GM21717 (cell line): ENCODE measurements around the gene SLC1A2.

Source experiments
- ATAC-seq: cut with Tn5 transposase; IDR thresholded peaks from one replicate; pipeline ENCODE4 v1.9.1; 2021; ENCODE audit warnings: mild to moderate bottlenecking, moderate library complexity; ENCODE audit not compliant: unreplicated experiment

Gene SLC1A2

DNA sequence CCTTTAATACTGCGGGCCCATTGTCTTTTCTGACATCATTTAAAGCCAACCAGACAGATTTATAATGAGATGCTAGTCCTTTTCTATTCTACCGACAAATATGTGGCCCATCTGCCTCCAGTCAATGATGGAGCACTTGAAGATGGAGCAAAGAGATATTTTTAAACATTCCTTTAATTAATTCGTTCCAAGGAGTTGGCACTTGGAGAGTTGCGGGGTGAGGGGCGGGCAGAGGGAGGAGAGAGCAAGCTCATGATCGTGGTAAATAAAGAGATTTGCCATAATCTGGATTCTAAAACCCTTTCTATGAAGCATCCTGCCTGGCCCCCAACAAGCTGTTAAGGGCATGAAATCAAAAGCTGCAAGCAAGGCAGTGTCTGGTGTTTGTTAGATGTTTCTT is 5.0 kb downstream of the SLC1A2 start:
- ATAC-seq = no peak

DNA sequence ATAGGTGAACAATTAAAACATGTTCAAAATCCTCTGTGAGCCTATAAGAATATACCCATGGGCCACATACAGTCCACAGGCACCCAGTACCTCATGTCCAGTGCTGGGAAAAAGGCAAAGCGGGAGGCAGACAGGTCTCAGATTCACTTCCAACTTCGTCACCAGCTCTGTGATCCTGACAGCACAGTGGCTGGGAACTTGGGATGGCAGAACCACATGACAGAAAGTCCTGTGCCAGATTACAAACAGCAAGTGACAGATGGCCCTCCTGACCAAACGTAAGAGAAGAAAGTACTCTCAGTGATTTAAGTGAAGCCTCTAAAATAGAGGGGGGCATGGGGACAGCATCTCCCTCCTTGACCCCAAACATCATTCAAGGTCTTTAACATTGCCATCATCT is 5.8 kb downstream of the SLC1A2 start:
- ATAC-seq = no peak

DNA sequence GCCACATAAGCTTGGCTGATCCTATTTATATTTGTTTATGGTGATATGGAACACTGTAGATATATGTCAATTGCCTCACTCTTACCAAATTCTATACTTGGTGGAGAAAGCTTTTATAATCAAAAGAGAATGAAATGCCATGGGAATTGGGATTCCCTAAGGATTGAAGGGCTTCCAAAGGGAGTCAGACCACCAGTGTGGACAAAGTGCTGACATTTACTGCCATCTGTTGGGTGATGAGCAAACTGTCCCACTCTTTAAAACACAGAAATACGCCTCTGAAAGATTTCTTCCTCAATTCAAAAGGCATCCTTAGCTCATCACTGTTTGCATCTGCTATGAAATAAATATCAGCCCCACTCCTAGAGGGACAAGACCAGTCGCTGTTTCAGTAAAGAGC is 7.1 kb downstream of the SLC1A2 start:
- no peak for ATAC-seq

DNA sequence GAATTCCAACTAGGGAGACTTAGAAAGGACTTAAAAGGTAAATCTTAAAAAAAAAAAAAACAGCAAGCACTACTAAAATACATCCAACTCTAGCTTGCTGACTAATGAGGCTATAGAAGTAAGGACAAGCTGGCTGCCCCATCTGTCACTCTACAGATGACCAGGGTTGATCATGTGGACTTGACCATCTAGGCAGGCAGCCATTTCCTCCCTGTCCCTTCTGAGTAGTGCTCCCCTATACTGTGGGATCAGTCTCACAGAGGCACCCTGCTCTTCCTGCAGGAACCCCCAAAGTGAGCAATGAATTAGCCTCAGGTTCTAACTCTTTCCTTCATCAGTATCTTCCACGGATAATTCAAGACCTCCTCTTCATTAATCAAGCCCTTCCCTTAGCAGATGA is 12.3 kb downstream of the SLC1A2 start:
- ATAC-seq = no peak

DNA sequence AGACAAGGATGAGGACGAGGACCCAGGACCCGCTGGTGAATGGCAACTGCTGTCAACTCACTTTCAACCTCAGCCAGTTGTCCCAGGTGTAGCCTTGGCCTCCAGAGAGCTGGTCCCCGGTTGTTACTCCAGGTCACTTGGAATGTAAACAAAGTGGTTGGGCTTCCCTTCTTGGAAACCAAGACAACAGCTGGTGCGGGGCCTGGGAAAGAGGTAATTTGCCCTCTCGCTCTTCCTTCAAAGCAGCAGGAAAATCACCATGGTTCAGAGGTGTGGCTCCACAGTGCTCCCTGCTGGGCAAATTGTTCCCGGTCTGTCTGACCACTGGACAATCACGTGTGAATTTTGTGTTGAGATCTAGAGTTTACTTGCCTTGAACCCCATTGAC is 15.0 kb downstream of the SLC1A2 start:
- ATAC-seq = no peak

DNA sequence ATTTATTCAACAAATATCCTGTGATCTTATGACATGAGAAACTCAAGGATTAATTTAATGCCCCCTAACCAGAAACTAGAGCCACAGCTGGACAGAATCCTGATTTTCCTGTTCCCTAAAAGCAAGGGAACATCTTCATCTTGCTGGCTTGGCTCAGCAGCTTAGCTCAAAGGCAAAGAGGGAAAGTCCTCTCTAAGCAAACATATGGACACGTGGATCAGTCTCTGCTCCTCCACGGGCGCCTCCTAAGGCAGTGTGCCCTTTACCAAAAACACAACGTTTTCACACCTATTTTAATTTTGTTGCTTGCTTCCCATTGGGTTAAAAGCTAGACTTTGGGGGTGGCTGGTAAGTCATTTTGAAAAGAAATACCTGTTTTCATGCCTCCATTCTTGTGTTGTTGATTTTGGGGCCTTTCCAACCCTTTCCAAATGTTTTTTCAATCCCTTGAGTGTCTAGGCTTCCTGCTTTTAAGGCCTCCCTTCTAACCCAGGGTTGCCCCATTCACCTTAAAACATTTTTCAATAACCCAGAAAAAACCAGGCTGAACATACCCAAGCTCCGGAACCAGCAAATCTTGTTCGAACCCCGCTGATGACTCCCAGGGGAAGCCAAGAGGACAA is 15.5 kb downstream of the SLC1A2 start:
- ATAC-seq = no peak

DNA sequence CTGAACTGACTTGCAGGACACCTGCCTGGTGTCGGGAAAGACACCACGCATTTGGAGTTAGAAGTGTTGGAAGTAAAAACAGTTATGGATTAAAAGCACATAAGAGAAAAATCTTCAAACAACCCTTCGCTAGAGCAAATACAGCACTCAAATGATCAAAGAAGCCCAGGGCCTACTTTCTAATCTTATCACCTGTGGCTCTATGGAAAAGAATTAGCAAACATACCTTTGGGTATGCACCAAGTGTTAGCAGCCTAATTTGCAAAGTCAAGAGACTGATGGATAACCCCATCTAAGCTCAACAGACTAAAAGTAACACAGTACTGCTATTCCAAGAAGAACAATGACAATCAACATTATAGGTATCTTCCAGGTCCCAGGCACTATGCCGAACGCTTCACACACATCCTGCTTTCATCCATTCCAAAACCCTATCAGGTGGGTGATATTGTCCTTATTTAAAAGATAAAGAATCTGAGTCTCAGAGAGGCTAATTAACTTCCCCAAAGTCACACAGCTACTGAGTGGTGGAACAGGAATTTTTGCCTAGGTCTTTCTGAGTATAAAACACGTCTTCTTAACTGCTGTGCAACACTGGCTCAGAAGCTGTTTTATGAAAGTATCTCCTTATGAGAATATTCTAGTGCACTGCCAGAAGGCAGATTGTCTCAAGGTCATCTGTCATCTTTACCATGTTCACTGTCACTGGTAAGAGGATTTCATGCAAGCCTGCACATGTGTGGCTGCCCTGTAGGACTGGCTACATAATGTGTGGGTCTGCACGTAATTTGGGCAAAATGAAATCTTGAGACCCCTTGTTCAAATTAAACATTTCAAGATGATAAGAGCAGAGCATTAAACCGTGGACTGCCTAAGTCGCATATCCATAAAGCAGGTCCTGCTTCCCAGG is 16.4 kb downstream of the SLC1A2 start:
- ATAC-seq = no peak

DNA sequence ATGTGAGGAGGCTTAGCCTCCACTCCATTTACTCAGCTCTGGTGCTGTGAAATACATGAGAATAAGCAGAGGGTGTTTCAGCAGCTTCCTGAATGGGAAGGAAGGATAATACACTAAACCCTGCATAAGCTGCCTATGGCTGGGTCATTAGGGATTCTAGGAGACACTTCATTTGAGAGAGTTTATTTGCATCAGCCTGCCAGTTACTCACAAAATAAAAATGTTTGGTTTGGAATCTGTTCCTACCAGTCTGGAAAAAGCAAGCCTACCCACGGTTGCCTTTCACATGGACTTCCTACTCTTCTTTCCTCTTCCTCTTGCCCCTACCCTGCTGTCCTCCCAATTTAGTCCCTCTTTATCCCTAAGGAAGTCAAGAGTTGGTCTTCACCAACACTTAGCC is 20.5 kb downstream of the SLC1A2 start:
- no peak for ATAC-seq

DNA sequence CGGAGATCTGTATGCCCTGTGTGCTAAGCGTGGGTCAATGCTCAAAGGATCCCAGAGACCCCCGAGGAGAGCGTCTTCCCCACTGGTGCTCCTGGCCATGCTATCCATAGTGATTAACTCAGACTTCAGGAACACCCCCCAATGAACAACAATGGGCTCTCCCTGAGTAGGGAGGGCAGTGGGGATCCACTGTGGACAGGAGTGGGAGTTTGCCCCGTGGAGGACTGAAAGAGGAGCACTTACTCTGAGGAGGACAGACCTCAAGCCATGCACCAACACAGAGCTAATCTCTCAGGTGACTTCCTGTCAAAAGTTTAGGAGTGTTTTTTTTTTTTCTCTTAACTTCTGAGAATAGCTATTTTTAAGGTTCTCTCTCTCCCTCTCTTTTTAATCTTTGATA is 24.4 kb downstream of the SLC1A2 start:
- ATAC-seq = no peak

DNA sequence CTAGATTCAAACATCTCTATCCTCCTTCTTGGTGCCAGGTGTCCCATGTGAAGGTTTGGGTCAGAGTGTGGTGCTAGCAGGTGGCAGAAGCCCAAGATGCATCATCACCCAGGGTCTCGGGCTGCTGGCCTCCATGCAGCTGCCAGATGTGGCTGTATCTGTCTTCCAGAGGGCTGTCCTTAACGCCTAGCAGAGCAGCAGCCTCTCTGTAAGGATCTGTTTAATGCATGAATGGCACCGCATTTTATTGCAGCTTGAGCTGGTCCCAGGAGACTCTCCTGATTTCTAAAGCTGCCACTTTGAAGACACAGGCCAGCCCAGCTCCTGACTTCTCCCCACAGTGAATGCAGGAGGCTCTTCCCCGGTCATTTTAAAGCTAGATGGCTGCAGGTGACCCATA is 26.3 kb downstream of the SLC1A2 start:
- ATAC-seq = no peak

DNA sequence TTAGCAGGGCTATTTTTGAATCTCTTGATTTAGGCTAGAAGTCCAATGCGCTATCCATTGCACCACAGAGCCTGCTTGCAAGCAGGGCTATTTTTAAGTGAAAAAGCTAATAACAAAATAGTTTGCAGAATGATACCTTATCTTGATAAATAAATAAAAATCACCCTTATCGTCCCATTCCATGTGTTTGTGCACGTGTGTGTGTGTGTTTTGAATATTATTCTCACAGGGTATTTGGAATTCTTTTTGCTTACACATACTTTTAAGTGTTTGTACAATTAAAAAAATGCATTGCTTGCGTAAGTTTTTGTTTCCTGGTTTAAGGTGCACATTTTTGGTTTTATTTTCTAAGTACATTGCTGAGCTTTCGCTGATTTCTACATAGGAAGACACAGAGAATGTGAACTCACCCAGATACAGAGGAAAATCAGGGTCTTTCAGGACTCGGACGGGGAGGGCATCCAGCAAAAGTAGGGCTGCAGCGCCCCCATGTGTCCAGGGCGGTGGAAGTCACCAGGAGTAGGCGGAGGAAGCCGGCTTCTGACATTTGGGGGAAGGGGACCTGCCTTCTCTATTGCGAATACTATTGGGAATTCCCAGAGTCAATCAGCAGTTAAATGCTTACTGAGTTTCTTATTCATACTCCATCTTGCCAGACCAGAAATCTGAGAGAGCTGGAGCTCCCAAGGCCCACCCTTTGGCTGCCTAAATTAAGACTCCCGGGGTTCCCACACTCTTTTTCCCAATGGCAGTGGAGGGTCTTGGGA is 27.3 kb downstream of the SLC1A2 start:
- no peak for ATAC-seq

DNA sequence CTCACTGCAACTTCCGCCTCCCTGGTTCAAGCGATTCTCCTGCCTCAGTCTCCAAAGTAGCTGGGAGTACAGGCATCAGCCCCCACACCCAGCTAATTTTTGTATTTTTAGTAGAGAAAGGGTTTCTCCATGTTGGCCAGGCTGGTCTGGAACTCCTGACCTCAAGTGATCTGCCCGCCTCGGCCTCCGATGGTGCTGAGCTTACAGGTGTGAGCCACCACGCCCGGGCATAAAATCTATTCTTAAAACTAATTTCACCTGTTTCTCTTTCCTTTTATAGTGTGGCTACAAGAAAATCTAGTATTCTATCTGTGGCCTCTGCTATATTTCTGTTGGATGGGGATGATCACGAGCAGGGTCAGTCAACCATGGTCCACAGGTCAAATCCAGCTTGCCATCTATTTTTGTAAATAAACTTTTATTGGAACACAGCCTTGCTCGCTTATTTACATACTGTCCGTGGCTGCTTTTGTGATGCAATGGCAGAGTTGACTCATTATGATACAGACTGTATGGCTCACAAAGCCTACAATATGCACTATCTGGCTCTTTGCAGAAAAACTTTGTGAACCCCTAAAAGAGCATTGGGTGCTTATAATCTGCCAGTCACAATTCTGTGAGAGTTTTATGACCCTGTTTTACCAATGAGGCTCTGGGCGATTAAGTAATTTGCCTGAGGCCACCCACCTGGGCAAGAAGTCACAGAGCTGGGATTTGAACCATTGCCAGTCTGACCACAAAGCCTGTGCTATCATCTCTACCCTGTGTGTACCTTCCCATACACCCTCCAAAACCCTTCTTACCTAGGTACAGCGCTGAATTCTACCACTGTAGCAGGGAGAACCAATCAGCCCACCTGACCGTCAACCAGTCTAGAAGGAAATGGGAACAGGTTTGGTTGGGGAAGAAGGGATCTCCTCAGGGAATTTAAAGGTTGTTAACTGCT is 28.3 kb downstream of the SLC1A2 start:
- peak; percentile 82 for ATAC-seq

DNA sequence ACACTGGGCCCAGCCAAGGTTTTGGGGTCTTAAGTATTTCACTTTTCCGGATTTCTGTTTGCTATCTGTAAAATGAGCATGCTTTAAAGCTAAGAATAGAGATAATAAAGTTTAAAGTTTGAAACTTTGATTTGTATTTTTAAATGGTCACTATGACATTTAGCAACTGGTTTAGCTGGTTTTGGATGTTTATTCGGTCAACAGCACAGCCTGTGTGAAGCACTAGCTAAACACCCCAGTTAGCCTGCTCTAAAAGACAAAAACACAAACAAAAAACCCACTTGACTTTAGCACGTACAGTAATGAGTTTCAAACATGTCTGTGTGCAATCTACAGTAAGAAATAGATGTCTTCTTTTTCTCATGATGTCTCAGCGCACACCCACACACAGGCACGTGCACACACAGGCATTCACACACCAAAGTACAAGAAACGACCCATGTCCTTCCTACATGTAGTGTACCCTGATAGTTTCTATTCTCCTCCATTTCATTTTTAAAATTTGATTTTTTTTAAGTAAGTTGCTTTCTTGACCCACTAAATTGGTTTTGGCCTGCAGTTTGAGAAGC is 29.4 kb downstream of the SLC1A2 start:
- ATAC-seq = no peak

DNA sequence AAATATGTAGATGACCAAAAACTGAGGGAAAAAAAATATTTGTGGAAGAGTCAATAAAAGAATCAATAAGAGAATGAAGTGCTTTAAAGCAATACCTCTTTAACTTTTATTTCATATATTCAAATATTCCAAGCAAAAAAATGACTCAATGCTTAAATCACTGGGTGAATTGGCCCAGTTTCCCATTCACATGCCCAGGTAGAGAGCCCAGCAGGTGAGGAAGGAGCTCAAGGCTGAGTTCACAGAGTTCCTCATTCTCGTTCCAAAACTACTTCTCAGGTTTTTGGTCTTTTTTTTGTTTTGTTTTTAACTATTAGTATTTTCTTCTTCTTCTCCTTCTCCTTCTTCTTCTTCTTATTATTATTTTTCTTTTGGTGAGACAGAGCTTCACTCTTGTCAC is 30.2 kb downstream of the SLC1A2 start:
- no peak for ATAC-seq

DNA sequence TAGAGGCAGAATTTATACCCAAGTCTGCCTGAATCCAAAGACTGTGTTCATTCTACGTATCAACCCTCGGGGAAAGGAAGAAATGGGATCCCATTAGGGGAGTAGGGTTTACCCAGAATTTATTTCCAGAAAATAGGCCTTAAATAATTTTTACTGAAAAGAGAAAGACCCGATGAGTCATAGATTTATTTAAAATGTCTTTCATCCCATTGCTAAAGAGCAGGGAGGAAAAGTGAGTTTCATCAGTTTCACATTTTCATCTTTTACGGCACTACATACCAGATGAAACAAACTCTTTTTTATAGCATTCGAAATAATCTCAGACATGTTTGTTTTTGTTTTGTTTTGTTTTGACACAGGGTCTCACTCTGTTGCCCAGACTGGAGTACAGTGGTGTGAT is 31.3 kb downstream of the SLC1A2 start:
- no peak for ATAC-seq

DNA sequence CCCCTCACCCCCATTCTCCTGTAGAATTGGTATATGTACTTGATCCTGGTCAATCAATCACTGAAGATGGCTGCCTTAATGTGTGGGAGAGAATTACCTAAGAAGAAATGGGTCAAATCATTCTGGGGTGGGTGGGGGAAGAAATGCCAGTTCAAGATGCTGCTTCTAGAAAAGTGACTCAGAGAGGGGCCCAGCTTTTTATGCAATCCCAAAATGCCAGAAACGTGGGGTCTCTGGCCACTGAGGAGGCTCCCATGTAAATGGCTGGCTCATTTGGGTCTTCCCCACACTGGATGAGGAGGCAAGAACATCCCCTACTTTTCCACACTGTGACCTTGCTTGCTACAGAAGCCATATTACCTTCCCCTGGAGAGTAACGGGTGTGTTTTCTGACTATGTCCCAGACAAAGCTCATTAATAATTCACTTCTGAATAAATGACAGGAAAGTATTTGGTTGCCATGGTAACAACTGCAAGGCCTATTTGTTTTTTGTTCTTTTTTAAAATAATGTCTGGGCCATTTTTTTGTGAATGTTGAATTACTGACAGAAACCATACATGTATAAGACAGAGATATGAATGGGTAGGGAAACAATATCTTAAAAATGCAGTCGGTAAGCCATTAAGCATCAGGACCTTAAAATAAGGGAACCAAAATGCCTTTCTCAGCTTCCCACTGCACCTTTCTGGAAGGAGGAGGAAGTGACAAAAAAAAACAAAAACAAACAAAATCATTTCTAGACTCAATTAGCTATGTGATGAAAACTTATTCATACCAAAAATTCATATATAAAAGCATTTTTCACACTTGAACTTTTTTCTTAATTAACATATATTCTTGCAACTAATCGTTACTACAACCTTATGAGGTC is 32.0 kb downstream of the SLC1A2 start:
- ATAC-seq = no peak

DNA sequence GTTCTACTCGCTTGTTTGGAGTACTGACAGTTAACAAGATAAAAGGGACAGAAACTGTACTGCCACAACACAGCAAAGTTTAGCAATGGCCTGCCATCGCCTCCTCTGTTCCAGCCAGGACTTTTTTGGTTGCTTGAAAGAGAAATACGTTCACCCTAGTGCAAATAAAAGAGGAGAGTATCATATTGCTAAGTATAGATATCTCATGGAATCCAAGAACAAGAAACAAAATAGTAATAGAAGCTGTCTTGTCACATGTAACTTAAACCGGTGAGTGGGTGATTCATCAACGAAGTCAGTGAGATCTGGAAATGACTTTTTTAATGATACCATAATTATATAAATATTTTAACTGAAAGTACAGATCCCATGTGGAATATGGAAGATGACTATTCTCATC is 35.4 kb downstream of the SLC1A2 start:
- ATAC-seq = no peak

DNA sequence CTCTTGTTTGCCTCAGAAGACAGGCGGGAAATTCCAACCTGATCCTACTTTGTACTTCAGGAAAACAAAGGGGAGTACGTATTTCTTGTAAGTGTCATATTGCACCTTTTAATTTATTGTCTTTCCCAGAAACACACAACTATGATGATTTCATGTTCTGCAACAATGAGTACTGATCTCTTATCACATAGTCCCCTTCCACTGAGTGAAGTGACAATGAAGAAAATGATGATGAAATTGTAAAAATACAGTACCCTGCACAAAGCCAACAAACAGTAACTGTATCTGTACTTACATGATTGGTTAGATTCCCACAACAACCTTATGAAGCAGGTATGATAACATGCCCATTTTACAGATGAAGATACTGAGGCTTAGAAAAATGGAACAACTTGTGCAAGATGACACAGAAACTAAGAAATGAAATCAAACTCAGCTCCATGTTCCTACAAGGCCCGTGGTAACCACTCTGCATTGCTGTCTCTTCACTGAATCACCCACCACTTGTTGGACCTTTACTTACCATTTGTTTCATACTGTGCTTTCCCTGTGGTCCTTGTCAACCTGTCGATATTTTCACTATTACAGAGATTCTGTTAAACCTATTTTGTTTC is 37.5 kb downstream of the SLC1A2 start:
- ATAC-seq = no peak

DNA sequence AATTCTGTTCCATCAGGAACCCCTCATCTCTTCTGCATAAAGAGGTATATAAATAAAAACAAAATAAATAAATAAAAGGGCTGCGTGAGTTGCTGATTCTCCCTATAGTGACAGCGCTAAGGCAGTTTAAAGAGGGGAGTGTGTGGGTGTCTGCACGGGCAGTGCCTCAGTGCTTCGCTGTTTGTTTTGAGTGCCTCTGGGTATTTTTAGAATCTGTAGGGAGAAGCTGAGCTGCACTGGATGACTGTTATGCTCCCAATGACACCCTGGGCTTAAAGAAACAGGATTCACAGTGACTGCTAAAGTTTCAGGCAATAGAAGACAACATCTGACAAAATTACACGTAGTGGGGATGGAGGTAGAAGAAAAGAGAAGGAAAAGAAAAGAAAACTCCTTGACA is 38.8 kb downstream of the SLC1A2 start:
- no peak for ATAC-seq
